Amniotic epithelial cell (primary cell): ENCODE measurements around the gene CST7.

Experiments used
- DNase-seq: peaks from one replicate; pipeline ENCODE4 v3.0.0-alpha.2; 2010; ENCODE audit warnings: low read depth

Gene CST7

GRCh38 chr20:24964506-24964840, 15.4 kb downstream of the CST7 start:
- DNase-seq, result no peak

- DNase-seq, result no peak
These were observed 16.2 kb downstream of the CST7 start for GRCh38 chr20:24965065-24965919.

GRCh38 chr20:24966317-24967012, 17.4 kb downstream of the CST7 start:
- DNase-seq, result no peak

- DNase-seq, result no peak
These were observed 19.3 kb downstream of the CST7 start for GRCh38 chr20:24968278-24968800.

- no peak for DNase-seq
These were observed 20.3 kb downstream of the CST7 start for GRCh38 chr20:24969186-24970029.

GRCh38 chr20:24970030-24970553, 21.0 kb downstream of the CST7 start:
- DNase-seq, result no peak

GRCh38 chr20:24970754-24971153, 21.7 kb downstream of the CST7 start:
- DNase-seq, result no peak

GRCh38 chr20:24971376-24972101, 22.5 kb downstream of the CST7 start:
- DNase-seq, result no peak

GRCh38 chr20:24972341-24972740, 23.3 kb downstream of the CST7 start:
- no peak for DNase-seq

GRCh38 chr20:24977336-24977735, 28.3 kb downstream of the CST7 start:
- no peak for DNase-seq

- no peak for DNase-seq
These were observed 28.7 kb downstream of the CST7 start for GRCh38 chr20:24977797-24978196.

GRCh38 chr20:24978513-24978912, 29.4 kb downstream of the CST7 start:
- DNase-seq, result no peak

- no peak for DNase-seq
These were observed 30.2 kb downstream of the CST7 start for GRCh38 chr20:24979036-24979960.

GRCh38 chr20:24980291-24981053, 31.4 kb downstream of the CST7 start:
- no peak for DNase-seq

GRCh38 chr20:24981282-24981681, 32.2 kb downstream of the CST7 start:
- no peak for DNase-seq

GRCh38 chr20:24981790-24982189, 32.7 kb downstream of the CST7 start:
- no peak for DNase-seq

GRCh38 chr20:24983896-24984295, 34.8 kb downstream of the CST7 start:
- DNase-seq, result no peak

GRCh38 chr20:24984961-24985640, 36.0 kb downstream of the CST7 start:
- no peak for DNase-seq

GRCh38 chr20:24985802-24986201, 36.7 kb downstream of the CST7 start:
- DNase-seq, result no peak
